Measurements from ENCODE around the gene HELQ. TPM values are rescaled to one million over a fixed set of nuclear protein-coding genes. Genes with fewer than 3 reads are reported as not detected.

HELQ gene
- total RNA-seq, 3 donors from 2014 or later (not counting 1 experiment from before 2014, with no cell fraction given) = 19.8 to 33.6 (median 29.9) TPM

DNA sequence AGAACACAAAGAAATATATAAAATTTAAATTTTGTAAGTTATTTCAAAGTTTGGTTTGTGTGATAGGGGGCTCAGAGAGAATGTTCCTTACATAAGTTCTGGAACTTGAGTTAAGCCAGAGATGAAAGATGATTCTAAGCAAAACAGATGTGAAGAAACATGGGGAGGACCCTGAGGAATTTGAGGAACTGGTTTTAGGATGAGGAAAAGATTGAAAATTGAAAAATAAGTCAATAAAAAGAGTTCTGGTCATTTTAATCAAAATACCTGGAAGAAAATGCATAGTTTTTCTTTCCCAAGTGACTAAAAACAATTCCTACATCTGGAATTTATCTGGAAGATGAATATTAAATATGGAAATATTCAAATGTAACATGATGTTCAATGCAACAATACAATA lies 37.4 kb downstream of the HELQ start:
- Mint-ChIP-seq H3K36me3 (peaks cover 23% of the 10 kb centered on the region), H3K27ac (no peak overlapping the region), H3K27me3 (ENCODE audit: low read depth in 2 of 2) (no peaks in the 10 kb centered on the region), H3K4me1 (no peaks in the 10 kb centered on the region), H3K4me3 (no peak overlapping the region), H3K9me3 (no peaks in the 10 kb centered on the region)
- H3K27ac ChIP-seq (ENCODE audit: low read length) = no peak overlapping the region
- no peaks in the 10 kb centered on the region for H3K27me3 ChIP-seq (ENCODE audit: control insufficient read depth, insufficient read depth, low read length)
- TF ChIP-seq, protein P1, sequence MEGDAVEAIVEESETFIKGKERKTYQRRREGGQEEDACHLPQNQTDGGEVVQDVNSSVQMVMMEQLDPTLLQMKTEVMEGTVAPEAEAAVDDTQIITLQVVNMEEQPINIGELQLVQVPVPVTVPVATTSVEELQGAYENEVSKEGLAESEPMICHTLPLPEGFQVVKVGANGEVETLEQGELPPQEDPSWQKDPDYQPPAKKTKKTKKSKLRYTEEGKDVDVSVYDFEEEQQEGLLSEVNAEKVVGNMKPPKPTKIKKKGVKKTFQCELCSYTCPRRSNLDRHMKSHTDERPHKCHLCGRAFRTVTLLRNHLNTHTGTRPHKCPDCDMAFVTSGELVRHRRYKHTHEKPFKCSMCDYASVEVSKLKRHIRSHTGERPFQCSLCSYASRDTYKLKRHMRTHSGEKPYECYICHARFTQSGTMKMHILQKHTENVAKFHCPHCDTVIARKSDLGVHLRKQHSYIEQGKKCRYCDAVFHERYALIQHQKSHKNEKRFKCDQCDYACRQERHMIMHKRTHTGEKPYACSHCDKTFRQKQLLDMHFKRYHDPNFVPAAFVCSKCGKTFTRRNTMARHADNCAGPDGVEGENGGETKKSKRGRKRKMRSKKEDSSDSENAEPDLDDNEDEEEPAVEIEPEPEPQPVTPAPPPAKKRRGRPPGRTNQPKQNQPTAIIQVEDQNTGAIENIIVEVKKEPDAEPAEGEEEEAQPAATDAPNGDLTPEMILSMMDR (IDR thresholded peaks at IDR 0.05) = no peak
- no peak for ATAC-seq
- H3K4me3 ChIP-seq (ENCODE audit: low read length) = no peak overlapping the region
- no peaks in the 10 kb centered on the region for H3K4me1 ChIP-seq (ENCODE audit: control insufficient read depth, insufficient read depth, low read length)
- intact Hi-C loops (cut with micrococcal nuclease) = no loop called here
- H3K36me3 ChIP-seq (ENCODE audit: control insufficient read depth, insufficient read depth, low read length) = peaks cover 65% of the 10 kb centered on the region
- no peaks in the 10 kb centered on the region for H3K9me3 ChIP-seq (ENCODE audit: control insufficient read depth, insufficient read depth, low read length)
- DNase-seq = no peak

GRCh38 chr4:83417566-83417965 lies 38.1 kb downstream of the HELQ start:
- TF ChIP-seq, protein P1 (IDR thresholded peaks at IDR 0.05) = no peak
- Histone ChIP-seq H3K27me3 (ENCODE audit: control insufficient read depth, insufficient read depth, low read length) (no peaks in the 10 kb centered on the region), H3K4me1 (ENCODE audit: control insufficient read depth, insufficient read depth, low read length) (no peaks in the 10 kb centered on the region), H3K9me3 (ENCODE audit: control insufficient read depth, insufficient read depth, low read length) (no peaks in the 10 kb centered on the region), H3K36me3 (ENCODE audit: control insufficient read depth, insufficient read depth, low read length) (peaks cover 61% of the 10 kb centered on the region), H3K4me3 (ENCODE audit: low read length) (no peak overlapping the region), H3K27ac (ENCODE audit: low read length) (no peak overlapping the region)
- Mint-ChIP-seq H3K27me3 (ENCODE audit: low read depth in 2 of 2) (no peaks in the 10 kb centered on the region), H3K4me3 (no peak overlapping the region), H3K27ac (no peak overlapping the region), H3K36me3 (peaks cover 19% of the 10 kb centered on the region), H3K4me1 (no peaks in the 10 kb centered on the region), H3K9me3 (no peaks in the 10 kb centered on the region)
- ATAC-seq = no peak
- 100% methylated on average over 3 of the region's 4 CpGs for WGBS (ENCODE audit: insufficient coverage)
- intact Hi-C loops (cut with micrococcal nuclease) = no loop called here
- DNase-seq = no peak

- Mint-ChIP-seq H3K36me3 (peaks cover 15% of the 10 kb centered on the region), H3K27ac (no peak overlapping the region), H3K27me3 (ENCODE audit: low read depth in 2 of 2) (no peaks in the 10 kb centered on the region), H3K4me3 (no peak overlapping the region), H3K9me3 (no peaks in the 10 kb centered on the region), H3K4me1 (peaks cover 0 to 3% of the 10 kb centered on the region in 2 donors)
- intact Hi-C loops (cut with micrococcal nuclease) = no loop called here
- Histone ChIP-seq H3K36me3 (ENCODE audit: control insufficient read depth, insufficient read depth, low read length) (peaks cover 53% of the 10 kb centered on the region), H3K9me3 (ENCODE audit: control insufficient read depth, insufficient read depth, low read length) (no peaks in the 10 kb centered on the region), H3K27me3 (ENCODE audit: control insufficient read depth, insufficient read depth, low read length) (no peaks in the 10 kb centered on the region), H3K27ac (ENCODE audit: low read length) (no peak overlapping the region), H3K4me1 (ENCODE audit: control insufficient read depth, insufficient read depth, low read length) (no peaks in the 10 kb centered on the region), H3K4me3 (ENCODE audit: low read length) (no peak overlapping the region)
- no CpG with 5 or more reads among the region's 2 CpGs for WGBS (ENCODE audit: insufficient coverage)
- DNase-seq = no peak
- ATAC-seq = no peak
- TF ChIP-seq, protein P1 (IDR thresholded peaks at IDR 0.05) = no peak
Measured at GRCh38 chr4:83413676-83414075, 41.9 kb downstream of the HELQ start.

GRCh38 chr4:83408908-83409307 lies 46.7 kb downstream of the HELQ start:
- Mint-ChIP-seq H3K9me3 (no peaks in the 10 kb centered on the region), H3K36me3 (peaks cover 11% of the 10 kb centered on the region), H3K27ac (no peak overlapping the region), H3K27me3 (ENCODE audit: low read depth in 2 of 2) (no peaks in the 10 kb centered on the region), H3K4me1 (peaks cover 0 to 5% of the 10 kb centered on the region in 2 donors), H3K4me3 (no peak overlapping the region)
- Histone ChIP-seq H3K4me1 (ENCODE audit: control insufficient read depth, insufficient read depth, low read length) (no peaks in the 10 kb centered on the region), H3K36me3 (ENCODE audit: control insufficient read depth, insufficient read depth, low read length) (peaks cover 42% of the 10 kb centered on the region), H3K27me3 (ENCODE audit: control insufficient read depth, insufficient read depth, low read length) (no peaks in the 10 kb centered on the region), H3K4me3 (ENCODE audit: low read length) (no peak overlapping the region), H3K27ac (ENCODE audit: low read length) (no peak overlapping the region), H3K9me3 (ENCODE audit: control insufficient read depth, insufficient read depth, low read length) (no peaks in the 10 kb centered on the region)
- intact Hi-C loops (cut with micrococcal nuclease) = no loop called here
- 100% methylated on average over 1 of the region's 1 CpG for WGBS (ENCODE audit: insufficient coverage)
- TF ChIP-seq, protein P1 (IDR thresholded peaks at IDR 0.05) = no peak
- no peak for ATAC-seq
- DNase-seq = no peak

All from natural killer cell (primary cell).